IPS DF 19.7 (cell line): Measurements from ENCODE around the gene HPCA.

ENCODE experiments used
- DNase-seq: peaks from one replicate; pipeline ENCODE4 v3.0.0-alpha.2; 2013; ENCODE audit warnings: low read depth, low spot score

Gene HPCA

DNA sequence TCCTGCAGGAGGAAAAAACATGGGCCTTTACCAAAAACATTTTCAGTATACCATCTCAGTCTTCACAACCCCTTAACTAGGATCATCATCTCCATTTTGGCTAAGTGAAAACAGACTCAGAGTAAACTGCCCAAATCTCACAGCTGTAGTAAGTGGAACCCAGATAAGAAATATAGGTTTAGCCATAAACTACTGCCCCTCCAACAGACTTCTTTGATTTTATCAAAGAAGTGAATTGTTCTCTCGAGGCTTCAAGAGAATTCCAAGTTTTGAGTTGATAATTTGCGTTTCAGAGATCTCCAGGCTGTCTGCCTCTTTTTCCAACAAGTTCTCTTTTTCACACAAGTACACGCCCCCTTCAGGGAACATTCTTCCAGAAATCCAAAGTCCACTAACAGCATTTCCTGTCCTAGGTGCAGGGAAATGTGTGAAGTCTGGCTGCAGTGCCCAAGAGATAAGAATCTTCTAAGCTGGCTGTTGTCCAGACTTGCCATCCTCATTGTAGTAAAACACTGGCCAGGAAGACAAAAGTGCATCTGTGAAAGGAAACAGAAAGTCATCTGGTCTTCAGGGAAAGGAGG lies 47.5 kb downstream of the HPCA start:
- no peak for DNase-seq

DNA sequence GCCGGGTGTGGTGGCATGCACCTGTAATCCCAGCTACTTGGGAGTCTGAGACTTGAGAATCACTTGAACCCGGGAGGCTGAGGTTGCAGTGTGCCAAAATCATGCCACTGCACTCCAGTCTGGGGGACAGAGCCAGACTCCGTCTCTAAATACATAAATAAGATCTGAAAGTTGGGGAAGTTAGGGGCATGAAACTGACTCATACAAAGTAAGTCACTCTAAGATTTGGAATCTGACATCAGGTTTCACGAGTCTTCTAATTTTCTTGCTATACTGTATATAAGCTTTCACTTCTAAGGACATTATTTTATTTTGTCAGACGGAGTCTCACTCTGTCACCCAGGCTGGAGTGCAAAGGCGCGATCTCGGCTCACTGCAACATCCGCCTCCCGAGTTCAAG lies 48.2 kb downstream of the HPCA start:
- DNase-seq = no peak

DNA sequence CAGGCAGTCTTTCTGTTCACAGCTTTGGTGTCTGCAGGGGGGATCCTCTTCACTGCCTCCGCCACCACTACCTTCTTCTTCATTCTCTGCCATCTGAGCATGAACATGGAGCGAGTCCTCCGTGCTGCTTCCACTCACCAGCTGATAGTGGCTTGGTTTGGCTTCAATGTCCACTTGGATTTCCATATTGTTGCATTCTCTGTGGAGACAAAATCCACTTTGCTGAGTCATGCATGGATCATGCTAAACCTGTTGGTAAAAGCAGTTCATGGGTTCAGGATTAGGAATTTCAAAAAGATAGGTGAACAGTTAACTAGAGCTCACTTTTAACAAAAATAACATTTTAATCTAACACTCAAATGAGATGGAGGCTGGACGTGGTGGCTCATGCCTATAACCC lies 50.8 kb downstream of the HPCA start:
- no peak for DNase-seq

DNA sequence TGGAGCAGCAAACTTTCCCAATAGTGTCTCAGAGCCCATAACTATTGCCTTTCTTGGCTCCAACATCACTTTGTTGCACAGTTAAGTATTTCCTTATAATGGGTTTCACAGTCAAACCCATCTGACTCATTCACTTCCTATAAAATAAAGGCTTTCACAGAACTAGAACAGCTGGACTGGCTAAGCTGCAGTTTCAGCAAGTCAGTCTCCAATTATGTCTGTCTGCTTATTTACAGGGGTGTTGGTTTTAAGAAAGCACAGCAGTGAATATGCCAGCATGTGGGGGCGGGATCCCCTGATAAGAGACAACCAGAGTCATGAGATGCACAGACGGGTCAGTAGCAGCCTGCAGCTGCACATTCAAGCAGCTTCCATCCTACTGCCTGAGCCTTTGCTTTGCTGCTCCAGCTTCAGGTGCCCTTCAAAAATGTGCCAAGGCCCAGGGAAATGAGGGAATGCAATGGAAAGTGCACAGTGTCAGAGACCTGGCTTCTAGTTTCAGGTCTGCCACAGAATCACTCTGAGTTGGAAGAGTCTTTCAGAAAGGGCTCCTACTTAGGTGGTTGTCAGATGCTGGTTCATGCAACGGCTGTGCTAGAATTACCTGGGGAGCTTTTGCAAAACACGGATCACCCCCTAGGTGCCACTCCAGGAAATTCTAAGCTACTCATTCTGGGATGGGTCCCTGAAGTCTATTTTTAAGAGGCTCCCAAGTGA lies 53.5 kb downstream of the HPCA start:
- DNase-seq = no peak

DNA sequence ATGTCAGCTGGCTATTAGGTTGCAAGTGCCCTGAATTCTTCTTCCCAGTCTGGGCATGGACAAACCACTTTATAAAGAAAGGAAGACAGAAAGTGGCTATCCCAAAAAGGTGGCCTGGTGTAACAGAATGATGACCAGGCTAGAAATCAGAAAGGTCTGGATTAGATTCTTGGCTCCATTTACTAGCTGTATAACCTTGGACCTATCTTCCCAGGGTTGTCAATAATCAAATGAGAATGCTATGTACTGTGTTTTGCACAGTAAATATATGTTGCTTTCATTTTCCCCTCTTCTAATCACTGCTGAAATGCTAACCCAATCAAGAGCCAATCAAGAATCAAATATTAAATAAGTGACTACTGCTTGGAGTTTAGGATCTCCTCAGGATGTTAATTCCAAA lies 57.9 kb downstream of the HPCA start:
- DNase-seq = no peak
